Central memory CD8-positive, alpha-beta T cell (primary cell): ENCODE measurements around the gene CENPQ.
"Not testable (repeated sequence)": the region's sequence is repeated elsewhere in the genome, so short reads cannot be mapped to it uniquely, and the experiment has no call there.

ENCODE experiments used
- ATAC-seq: fragments of 150-1000 bp; cut with Tn5 transposase; replicated peaks from 2 replicates; pipeline ENCODE4 v1.10.0; 2022; ENCODE audit warnings: mild to moderate bottlenecking, moderate FRiP score, moderate number of reproducible peaks; ENCODE audit not compliant: poor library complexity, severe bottlenecking; ENCODE audit errors: extremely low read depth
- DNase-seq, 2 donors: peaks; one replicate each; pipeline ENCODE4 v3.0.0; 2021; ENCODE audit warnings: low spot score in 2 of 2
- H3K27ac Mint-ChIP-seq: one replicate; pipeline ENCODE4 v1.8.0; 2022; ENCODE audit warnings: low read depth, mild to moderate bottlenecking, moderate library complexity, mixed read lengths
- H3K27me3 Mint-ChIP-seq: one replicate; pipeline ENCODE4 v1.8.0; 2022; ENCODE audit warnings: mixed read lengths
- H3K36me3 Mint-ChIP-seq: one replicate; pipeline ENCODE4 v1.8.0; 2022; ENCODE audit warnings: mild to moderate bottlenecking, moderate library complexity, mixed read lengths; ENCODE audit not compliant: insufficient read depth
- H3K4me1 Mint-ChIP-seq: one replicate; pipeline ENCODE4 v1.8.0; 2022; ENCODE audit warnings: mixed read lengths
- H3K4me3 Mint-ChIP-seq: one replicate; pipeline ENCODE4 v1.8.0; 2022; ENCODE audit warnings: mild to moderate bottlenecking, moderate library complexity, mixed read lengths
- H3K9me3 Mint-ChIP-seq: one replicate; pipeline ENCODE4 v1.8.0; 2022; ENCODE audit warnings: mixed read lengths

The CENPQ gene

DNA sequence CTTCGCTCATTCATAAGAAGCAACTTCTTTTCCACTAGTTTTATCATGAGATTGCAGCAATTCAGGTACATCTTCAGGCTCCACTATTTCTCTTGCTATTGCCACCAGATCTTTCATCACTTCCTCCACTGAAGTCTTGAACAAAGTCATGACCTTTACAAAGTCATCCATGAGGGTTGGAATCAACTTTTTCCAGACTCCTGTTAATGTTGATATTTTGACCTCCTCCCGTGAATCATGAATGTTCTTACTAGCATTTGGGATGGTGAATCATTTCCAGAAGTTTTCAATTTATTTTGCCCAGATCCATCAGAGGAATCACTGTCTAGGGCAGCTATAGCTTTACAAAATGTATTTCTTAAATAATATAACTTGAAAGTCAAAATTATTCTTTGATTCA is 1.5 kb downstream of the CENPQ start:
- Mint-ChIP-seq H3K4me3 (peak overlapping the region; percentile 90), H3K4me1 (peaks cover 45% of the 10 kb centered on the region), H3K9me3 (no peaks in the 10 kb centered on the region), H3K27me3 (no peaks in the 10 kb centered on the region), H3K27ac (peak overlapping the region; percentile 54), H3K36me3 (peaks cover 15% of the 10 kb centered on the region)
- ATAC-seq (no peak), DNase-seq (no peak)

DNA sequence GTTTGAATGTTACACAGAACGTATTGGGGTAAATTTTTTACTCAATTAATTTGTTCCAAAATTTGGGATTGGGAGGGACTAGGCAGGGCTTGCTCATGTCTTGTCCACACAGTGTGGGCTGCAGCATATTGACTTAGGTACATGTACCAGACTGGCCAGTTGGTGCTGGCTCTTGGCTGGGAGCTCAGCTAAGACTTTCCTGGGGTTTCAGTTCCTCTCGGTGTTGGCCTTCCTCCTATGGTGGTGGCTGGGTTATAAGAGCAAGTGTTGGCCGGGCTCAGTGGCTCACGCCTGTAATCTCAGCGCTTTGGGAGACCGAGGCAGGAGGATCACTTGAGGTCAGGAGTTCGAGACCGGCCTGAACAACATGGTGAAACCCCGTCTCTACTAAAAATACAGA is 4.9 kb downstream of the CENPQ start:
- peak overlapping the region; percentile 1 for H3K27ac Mint-ChIP-seq
- H3K9me3 Mint-ChIP-seq, result no peaks in the 10 kb centered on the region
- peaks cover 22% of the 10 kb centered on the region for H3K4me1 Mint-ChIP-seq
- peaks cover 16% of the 10 kb centered on the region for H3K36me3 Mint-ChIP-seq
- ATAC-seq (no peak), DNase-seq (no peak)
- H3K27me3 Mint-ChIP-seq, result no peaks in the 10 kb centered on the region
- H3K4me3 Mint-ChIP-seq, result no peak overlapping the region

DNA sequence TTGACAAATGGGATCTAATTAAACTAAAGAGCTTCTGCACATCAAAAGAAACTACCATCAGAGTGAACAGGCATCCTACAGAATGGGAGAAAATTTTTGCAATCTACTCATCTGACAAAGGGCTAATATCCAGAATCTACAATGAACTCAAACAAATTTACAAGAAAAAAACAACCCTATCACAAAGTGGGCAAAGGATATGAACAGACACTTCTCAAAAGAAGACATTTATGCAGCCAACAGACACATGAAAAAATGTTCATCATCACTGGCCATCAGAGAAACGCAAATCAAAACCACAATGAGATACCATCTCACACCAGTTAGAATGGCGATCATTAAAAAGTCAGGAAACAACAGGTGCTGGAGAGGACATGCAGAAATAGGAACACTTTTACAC is 13.4 kb downstream of the CENPQ start:
- DNase-seq, H3K4me1 Mint-ChIP-seq, H3K9me3 Mint-ChIP-seq, H3K4me3 Mint-ChIP-seq, H3K27ac Mint-ChIP-seq, H3K27me3 Mint-ChIP-seq, ATAC-seq: not testable (repeated sequence)
- peaks cover 12% of the 10 kb centered on the region for H3K36me3 Mint-ChIP-seq

DNA sequence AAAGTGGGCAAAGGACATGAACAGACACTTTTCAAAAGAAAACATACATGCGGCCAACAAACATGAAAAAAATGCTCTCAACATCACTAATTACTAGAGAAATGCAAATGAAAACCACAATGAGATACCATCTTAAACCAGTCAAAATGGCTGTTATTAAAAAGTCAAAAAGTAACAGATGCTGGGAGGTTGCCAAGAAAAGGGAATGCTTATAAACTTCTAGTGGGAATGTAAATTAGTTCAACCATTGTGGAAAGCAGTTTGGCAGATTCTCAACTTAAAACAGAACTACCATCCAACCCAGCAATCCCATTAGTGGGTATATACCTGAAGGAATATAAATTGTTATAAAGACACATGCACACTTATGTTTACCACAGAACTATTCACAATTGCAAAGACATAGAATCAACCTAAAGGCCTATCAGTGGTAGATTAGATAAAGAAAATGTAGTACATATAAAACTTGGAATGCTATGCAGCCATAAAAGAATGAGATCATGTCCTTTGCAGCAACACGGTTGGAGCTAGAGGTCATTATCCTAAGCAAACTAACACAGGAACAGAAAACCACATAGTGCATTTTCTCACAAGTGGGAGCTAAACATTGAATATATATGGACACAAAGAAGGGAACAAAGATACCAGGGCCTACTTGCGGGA is 16.3 kb downstream of the CENPQ start:
- Mint-ChIP-seq H3K27ac (no peak overlapping the region), H3K27me3 (no peaks in the 10 kb centered on the region), H3K36me3 (peaks cover 4% of the 10 kb centered on the region), H3K4me3 (no peak overlapping the region), H3K4me1 (no peaks in the 10 kb centered on the region), H3K9me3 (no peaks in the 10 kb centered on the region)
- DNase-seq, result no peak
- ATAC-seq, result no peak

DNA sequence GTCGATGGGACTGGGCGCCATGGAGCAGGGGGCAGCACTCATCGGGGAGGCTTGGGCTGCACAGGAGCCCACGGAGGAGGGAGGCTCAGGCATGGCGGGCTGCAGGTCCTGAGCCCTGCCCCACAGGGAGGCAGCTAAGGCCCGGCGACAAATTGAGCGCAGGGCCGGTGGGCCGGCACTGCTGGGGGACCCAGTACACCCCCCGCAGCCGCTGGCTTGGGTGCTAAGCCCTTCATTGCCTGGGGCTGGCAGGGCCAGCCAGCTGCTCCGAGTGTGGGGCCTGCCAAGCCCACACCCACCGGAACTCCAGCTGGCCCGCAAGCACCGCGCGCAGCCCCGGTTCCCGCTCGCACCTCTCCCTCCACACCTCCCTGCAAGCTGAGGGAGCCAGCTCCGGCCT is 18.7 kb downstream of the CENPQ start:
- not testable (repeated sequence) for DNase-seq, ATAC-seq, H3K4me1 Mint-ChIP-seq, H3K27me3 Mint-ChIP-seq, H3K27ac Mint-ChIP-seq, H3K9me3 Mint-ChIP-seq, H3K36me3 Mint-ChIP-seq, H3K4me3 Mint-ChIP-seq

DNA sequence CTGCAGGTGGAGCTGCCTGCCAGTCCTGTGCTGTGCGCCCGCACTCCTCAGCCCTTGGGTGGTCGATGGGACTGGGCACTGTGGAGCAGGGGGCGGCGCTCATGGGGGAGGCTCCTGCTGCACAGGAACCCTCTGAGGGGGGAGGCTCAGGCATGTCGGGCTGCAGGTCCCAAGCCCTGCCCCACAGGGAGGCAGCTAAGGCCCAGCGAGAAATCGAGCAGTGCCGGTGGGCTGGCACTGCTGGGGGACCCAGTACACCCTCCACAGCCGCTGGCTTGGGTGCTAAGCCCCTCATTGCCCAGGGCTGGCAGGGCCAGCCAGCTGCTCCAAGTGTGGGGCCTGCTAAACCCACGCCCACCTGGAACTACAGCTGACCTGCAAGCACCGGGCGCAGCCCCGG is 20.2 kb downstream of the CENPQ start:
- H3K4me3 Mint-ChIP-seq, ATAC-seq, DNase-seq, H3K36me3 Mint-ChIP-seq, H3K27ac Mint-ChIP-seq, H3K4me1 Mint-ChIP-seq, H3K27me3 Mint-ChIP-seq, H3K9me3 Mint-ChIP-seq: not testable (repeated sequence)

DNA sequence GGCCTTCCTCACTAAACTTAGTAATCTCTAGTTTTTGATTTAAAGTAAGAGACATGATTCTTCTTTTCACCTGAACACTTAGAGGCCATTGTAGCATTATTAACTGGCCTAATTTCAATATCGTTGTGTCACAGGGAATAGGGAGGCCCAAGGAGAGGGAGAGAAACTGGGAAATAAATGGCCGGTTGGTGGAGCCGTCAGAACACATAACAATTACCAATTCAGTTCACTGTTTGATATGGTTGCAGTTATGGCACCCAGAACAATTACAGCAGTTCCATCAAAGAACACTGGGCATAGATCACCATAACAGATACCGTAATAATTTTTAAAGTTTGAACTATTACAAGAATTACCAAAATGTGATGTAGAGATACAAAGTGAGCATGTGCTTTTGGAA is 27.5 kb downstream of the CENPQ start:
- no peak for ATAC-seq
- no peak overlapping the region for H3K27ac Mint-ChIP-seq
- no peak overlapping the region for H3K4me3 Mint-ChIP-seq
- no peaks in the 10 kb centered on the region for H3K4me1 Mint-ChIP-seq
- no peak for DNase-seq
- H3K36me3 Mint-ChIP-seq, result peaks cover 8% of the 10 kb centered on the region
- no peaks in the 10 kb centered on the region for H3K9me3 Mint-ChIP-seq
- H3K27me3 Mint-ChIP-seq, result no peaks in the 10 kb centered on the region

DNA sequence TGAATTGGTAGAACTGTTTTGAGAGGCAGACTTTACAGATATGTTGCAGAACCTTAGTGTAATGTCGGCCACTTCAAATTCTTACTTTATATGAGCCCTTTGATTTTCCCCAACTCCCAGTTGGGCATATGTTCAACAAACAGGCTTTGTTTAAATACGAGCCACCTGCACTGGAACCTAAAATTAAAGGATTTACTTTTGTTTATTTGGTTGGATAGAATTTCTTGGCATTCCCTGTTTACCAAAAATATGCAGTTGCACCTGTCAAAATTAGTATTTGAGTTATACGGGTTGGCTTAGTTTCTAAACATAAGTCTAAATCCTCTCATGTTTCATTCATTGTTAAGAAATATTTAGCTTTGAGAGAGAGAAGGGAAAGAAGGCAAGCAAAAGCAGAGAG is 34.1 kb downstream of the CENPQ start:
- no peaks in the 10 kb centered on the region for H3K36me3 Mint-ChIP-seq
- no peaks in the 10 kb centered on the region for H3K27me3 Mint-ChIP-seq
- no peak overlapping the region for H3K27ac Mint-ChIP-seq
- H3K4me1 Mint-ChIP-seq, result no peaks in the 10 kb centered on the region
- no peak overlapping the region for H3K4me3 Mint-ChIP-seq
- no peak for ATAC-seq
- no peaks in the 10 kb centered on the region for H3K9me3 Mint-ChIP-seq
- DNase-seq, result no peak

DNA sequence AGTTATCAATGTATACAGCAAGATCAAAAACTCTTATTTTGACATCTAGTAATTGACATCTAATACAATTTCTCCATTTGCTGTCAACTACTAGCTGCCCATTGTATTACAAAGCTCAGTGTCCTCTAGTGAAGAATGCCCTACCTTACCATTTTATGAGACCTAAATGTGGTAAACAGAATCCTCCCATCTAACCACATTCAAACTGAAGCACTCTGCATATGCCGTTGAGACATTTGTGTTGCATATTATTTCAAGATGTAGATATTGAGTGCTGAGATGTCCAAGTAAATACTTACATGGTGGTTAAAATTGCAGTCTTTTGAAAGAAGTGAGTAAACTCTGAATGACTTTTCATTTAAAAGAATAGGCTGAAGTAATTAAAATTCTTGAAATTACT is 36.0 kb downstream of the CENPQ start:
- no peak overlapping the region for H3K4me3 Mint-ChIP-seq

DNA sequence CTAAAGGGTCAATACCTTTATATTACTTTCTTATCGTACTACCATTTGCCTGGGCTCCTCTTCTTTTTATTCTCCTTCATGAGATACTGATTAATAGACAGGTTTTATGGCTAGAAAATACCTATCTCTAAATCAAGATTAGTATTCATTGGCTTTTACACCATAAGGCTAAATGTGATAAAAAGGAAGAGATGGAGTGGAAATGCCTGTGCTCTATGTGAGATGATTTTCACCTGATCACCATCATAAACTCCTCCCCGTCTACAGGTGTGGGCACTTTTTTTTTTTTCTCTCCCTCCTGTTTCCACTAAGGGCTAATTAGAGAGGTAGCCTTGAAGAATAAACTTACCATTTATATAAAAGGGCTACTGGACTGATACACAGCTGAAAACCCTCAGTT is 36.5 kb downstream of the CENPQ start, which contains the start of gene GLYATL3:
TSS of gene GLYATL3 (plus strand) at position 301 of the 400 bp plus-strand sequence. CDS start 12,068 bp downstream, outside the sequence.
- DNase-seq (no peak), ATAC-seq (no peak)
- no peaks in the 10 kb centered on the region for H3K4me1 Mint-ChIP-seq
- no peak within 1 kb of the TSS for H3K27ac Mint-ChIP-seq
- no peaks in the 10 kb centered on the region for H3K9me3 Mint-ChIP-seq
- no peak within 1 kb of the TSS for H3K4me3 Mint-ChIP-seq
- no peaks in the 10 kb centered on the region for H3K27me3 Mint-ChIP-seq
- no peaks in the 10 kb centered on the region for H3K36me3 Mint-ChIP-seq

More for the DNA sequence above, 36.0 kb downstream of the CENPQ start:
- DNase-seq (no peak), ATAC-seq (no peak)
- Mint-ChIP-seq H3K27me3 (no peaks in the 10 kb centered on the region), H3K27ac (no peak overlapping the region), H3K4me1 (no peaks in the 10 kb centered on the region), H3K9me3 (no peaks in the 10 kb centered on the region), H3K36me3 (no peaks in the 10 kb centered on the region)

DNA sequence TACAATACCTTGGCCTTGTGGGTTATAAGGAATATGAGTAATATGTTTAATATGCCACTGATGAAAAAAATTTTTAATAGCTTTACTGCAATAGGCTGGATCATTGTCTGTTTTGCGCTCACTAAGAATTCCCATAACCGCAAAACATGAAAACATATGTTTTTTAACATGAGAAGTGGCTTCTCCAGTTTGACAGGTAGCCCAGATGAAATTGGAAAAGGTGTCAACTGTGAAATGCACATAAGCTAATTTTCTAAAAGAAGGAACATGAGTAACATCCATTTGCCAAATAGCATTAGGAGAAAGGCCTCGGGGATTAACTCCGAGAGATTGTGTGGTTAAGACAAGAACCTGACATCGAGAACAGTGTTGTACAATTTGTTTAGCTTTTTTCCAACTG is 41.5 kb downstream of the CENPQ start:
- H3K4me1 Mint-ChIP-seq, result no peaks in the 10 kb centered on the region
- DNase-seq, result no peak
- H3K27me3 Mint-ChIP-seq, result peaks cover 30% of the 10 kb centered on the region
- ATAC-seq, result no peak
- H3K27ac Mint-ChIP-seq, result no peak overlapping the region
- no peaks in the 10 kb centered on the region for H3K9me3 Mint-ChIP-seq
- H3K4me3 Mint-ChIP-seq, result no peak overlapping the region
- H3K36me3 Mint-ChIP-seq, result no peaks in the 10 kb centered on the region

DNA sequence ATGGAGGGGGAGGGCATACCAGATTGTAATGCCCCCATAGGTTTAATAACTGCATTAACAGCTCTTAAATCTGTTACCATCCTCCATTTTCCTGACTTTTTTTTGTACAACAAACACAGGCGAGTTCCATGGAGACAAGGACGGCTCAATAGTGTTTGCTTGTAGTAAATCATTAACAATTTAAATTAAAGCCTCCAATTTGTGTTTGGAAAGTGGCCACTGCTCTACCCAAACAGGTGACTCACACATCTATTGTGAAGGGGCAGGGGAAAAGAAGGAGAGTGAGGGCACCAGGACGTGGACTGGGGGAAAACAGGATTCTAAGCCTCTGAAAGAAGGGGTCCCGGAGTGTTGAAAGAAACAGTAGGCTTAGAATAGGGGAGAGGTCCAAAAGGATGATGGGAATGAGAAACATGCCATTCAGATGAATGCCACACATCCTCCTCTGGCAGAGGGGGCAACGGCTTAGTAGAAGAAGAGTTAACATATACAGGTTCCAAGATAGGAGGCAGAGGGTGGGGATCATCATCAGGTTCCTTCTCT is 43.5 kb downstream of the CENPQ start:
- H3K27ac Mint-ChIP-seq, result no peak overlapping the region
- no peak for ATAC-seq
- H3K9me3 Mint-ChIP-seq, result no peaks in the 10 kb centered on the region
- H3K27me3 Mint-ChIP-seq, result peaks cover 35% of the 10 kb centered on the region
- no peak for DNase-seq
- no peak overlapping the region for H3K4me3 Mint-ChIP-seq
- no peaks in the 10 kb centered on the region for H3K4me1 Mint-ChIP-seq
- H3K36me3 Mint-ChIP-seq, result no peaks in the 10 kb centered on the region

DNA sequence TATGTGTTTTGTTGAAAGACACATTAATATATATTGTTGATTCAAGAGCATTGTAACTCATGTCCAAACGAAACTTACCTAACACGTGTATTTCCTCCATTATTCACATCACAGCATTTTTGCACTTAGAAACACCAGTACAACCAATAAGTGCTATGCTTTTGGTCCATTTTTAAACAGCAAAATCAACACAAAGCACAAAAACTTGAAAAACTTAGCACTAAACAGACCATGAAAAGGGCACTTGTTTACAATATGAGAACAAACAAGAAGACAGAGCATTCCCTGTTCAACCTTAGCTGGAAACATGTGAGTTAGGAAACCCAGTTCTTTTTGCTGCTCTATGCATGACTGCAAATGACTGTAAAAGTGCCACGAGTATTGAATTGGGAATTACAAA is 46.2 kb downstream of the CENPQ start:
- DNase-seq (no peak), ATAC-seq (no peak)
- no peak overlapping the region for H3K27ac Mint-ChIP-seq
- H3K27me3 Mint-ChIP-seq, result peaks cover 53% of the 10 kb centered on the region
- H3K9me3 Mint-ChIP-seq, result no peaks in the 10 kb centered on the region
- H3K4me3 Mint-ChIP-seq, result no peak overlapping the region
- no peaks in the 10 kb centered on the region for H3K36me3 Mint-ChIP-seq
- no peaks in the 10 kb centered on the region for H3K4me1 Mint-ChIP-seq
